Measurements from ENCODE around the gene PRR33.
"Not testable (repeated sequence)": the region's sequence is repeated elsewhere in the genome, so short reads cannot be mapped to it uniquely, and the experiment has no call there.

Gene PRR33

DNA sequence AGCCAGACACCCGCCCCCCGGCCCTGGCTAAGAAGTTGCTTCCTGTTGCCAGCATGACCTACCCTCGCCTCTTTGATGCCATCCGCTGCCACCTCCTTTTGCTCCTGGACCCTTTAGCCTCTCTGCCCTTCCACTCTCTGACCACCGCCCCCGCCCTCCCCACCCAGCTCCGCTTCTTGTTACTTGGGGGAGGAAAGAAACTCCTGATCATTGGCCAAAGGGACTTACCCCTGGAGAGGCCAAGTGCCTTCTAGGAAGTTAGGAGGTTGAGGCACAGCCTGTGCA, at the start of gene PRR33:
TSS of gene PRR33 (minus strand) at position 65 of the 285 bp plus-strand sequence. CDS start 1,311 bp downstream, outside the sequence.
- DNase-seq (ENCODE audit: low spot score) = no peak

DNA sequence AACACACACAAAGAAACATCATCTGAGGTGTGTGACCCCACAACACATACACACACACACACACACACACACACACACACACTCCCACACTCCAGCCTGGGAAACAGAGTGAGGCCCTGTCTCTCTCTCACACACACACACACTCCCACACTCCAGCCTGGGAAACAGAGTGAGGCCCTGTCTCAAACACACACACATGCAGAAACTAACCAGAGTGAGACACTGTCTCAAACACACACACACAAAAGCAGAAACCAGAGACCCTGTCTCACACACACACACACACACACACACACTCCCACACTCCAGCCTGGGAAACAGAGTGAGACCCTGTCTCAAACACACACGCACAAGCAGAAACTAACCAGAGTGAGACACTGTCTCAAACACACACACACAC, 48.1 kb upstream of the PRR33 start:
- not testable (repeated sequence) for DNase-seq (ENCODE audit: low spot score)

DNA sequence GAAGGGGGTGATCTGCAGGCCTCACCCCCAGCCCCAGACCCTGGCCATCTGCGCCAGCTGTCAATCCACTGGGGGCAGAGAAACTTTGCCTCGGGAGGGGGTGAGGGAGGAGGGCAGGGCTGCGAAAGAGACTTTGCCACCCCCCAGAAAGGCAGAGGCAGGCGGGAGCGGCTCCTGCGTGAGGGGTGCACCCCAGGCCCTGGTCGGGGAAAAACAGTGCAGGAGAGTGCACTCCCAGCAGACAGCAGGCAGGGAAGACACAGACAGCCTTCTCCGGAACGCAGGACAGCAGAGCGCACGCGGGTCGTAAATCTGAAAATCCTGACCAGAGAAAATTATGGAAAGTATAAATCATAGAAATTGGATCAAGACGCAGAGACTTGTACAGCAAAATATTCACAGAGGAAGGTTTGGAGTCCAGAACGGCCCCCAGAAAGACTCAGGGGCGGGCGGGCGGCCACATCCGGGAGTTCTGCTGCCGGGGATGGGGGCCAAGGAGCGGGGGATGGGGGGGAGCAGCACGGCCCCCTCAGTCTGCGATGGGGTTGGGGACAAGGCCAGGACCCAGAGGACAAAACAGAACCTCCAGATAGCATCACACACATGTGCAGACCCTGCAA, 47.4 kb upstream of the PRR33 start:
- DNase-seq (ENCODE audit: low spot score) = no peak

DNA sequence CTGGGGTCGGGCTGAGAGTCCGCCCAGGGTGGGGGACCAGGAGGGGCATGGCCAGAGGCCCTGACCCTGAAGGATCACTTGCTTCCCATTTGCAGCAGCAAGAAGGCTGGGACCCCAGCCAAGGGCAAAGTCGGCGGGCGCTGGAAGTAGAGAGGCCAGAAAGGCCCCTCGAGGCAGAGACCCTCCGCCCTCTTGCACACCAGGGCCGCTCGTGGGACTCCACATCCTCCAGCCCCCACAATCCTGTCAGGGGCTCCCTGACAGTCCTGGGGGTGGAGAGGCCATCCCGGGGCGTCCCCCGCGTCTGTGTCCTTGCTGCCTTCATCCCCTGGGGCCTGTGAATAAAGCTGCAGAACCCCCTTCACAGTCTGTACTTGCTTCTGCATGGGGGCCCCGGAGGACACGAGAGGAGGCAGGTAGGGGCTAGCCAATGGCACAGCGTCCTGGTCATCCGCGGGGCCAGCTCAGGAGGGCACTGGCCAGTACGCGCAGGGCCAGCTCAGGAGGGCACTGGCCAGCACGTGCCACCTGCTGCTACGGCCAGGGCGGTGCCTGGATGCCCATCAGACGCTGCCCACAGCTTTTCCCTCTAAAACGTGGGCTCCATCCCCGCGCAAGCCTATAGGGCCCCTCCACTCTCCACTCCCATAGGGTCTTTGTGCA, 46.8 kb upstream of the PRR33 start:
- DNase-seq (ENCODE audit: low spot score) = no peak

DNA sequence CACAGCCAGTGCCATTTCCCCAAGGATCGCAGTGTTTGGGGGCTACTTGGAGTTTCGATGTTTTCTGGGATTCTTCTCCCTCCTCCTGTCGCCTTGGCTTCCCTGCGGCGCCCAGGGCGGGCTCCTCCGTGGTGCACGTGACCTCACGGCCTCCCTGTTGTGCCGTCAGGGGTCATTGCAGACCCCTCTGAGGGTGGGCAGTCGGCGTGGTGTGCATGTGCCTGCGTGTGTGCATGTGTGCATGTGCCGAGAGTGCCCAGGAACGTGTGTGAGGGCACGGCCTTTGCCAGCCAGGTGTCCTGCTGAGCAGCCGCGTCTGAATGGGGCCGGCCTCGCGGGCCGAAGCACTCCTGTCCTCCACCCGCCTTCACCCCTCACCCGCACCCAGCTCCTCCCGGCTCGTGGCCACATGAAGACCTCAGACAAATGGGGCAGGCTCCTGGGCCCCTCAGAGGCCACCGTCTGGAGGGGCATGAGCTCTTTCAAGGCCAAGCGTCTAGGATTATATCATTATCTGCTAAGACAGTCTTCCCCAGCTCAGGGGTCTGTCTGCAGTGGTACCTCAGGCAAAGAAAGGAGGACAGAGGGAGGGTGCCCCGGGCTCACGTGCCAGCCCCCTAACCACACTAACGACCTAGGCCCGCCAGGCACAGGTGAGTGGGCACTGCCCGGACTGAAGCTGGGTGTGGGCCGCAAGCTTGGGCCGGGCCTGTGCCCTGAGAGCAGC, 46.1 kb upstream of the PRR33 start:
- DNase-seq (ENCODE audit: low spot score) = no peak

DNA sequence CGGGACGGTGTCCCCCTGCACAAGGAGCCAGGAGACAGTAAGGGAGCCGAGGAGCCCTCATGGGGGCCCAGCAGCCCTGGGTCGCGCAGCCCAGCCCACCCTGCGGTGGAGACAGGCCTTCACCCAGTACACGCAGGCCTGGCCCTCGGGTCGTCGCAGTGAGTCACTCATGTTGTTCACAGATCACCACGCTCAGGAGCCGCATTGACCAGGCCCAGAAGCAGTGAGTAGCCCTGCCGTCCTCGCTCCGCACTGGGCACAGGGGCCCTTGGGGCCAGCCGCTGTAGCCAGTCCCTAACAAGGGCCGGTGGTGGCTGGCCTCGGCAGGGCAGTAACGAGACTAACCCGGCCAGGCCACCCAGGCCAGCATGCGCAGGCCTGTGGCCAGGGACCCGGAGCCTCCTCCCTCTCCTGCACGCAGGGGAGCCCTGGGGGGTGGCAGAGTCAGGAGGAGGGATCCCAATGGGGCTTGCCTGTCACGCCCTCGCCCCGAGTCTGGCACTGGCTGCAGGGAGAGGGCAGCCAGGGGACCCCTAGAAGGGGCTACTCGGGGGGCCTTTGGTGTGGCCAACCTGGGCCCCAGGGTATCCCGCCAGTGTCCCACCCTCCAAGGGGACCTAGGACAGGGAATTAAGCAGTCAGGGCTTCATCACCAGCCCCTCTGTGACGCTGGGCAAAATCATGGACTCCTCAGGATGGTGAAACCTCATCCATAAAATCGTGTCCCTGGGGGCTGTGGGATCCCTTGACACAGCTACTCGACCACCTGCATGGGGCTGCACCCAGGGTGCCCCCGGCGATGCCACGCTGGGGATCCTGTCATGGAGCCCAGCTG, 45.3 kb upstream of the PRR33 start:
- no peak for DNase-seq (ENCODE audit: low spot score)

DNA sequence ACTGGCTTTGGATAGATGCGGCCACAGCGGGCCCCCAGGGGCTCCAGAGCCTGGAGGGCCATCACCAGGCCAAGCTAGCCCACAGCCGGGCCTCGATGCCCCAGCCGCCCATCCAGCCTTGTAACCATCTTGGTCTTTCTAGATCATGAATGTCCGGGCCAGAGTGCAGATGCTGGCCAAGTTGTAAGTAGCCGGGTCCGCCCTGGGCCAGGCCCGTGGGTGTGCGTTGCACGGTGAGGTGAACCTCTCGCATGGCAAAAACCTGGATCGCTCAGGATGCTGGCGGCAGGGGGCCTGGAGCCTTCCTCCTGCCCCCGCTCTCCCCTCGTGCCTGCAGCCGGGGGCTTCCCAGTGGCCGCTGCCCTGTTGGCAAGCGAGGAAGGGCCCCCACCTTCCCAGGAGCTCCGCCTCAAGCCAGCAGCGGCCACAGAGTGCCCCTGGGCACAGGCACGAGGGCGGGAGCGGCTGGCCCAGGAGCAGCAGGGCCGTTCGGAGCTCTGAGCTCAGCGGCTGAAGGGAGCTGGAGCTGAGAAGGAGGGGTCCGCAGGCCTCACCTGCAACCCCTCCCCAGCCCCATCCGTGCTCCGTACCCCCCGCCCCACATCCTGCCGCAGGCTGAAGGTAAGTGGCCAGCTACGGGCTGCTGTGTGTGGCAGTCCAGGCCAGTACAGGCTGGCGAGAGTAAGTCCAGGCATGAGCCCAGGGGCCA, 44.5 kb upstream of the PRR33 start:
- no peak for DNase-seq (ENCODE audit: low spot score)

DNA sequence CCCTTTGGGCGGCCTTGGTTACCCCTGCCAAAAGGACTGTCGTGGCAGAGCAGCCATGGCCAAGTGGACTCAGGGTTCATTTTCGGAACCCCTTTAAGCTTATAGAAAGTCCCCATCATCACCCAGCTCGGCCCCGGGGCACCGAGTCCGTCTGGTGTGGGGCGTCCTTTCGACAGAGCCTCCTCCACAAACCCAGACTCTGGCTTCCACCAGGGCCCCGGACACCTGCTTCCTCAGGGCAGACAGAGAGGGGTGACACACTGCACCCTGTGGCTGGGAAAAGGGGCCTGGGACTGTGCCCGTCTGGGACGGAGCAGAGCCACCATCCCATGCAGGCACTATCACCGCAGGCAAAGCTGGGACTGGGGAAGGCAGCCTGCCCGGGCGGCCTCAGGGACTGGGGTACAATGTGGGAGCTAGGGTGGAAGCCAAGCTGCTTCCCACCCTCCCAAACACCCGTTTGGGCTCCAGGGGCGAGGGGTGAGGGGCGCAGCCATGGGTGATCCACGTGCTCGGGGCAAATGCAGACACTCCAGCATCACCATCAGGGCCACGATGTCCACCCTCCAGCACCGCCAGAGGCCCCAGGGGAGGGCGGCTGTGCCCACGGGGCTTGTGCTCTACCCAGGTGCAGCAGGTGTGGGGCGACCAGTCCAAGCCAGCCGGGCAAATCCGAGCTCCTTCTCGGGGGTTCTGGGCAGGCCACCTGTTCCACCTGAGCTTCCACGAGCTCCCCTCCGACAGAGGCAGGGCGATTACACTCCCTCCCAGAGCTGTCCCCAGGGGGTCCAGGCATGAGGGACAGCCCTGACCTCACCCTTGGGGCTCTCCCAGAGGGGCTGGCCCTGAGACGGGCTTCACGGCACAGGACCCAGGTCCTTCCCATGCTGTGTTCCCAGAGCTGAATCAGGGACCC, 43.7 kb upstream of the PRR33 start:
- no peak for DNase-seq (ENCODE audit: low spot score)

DNA sequence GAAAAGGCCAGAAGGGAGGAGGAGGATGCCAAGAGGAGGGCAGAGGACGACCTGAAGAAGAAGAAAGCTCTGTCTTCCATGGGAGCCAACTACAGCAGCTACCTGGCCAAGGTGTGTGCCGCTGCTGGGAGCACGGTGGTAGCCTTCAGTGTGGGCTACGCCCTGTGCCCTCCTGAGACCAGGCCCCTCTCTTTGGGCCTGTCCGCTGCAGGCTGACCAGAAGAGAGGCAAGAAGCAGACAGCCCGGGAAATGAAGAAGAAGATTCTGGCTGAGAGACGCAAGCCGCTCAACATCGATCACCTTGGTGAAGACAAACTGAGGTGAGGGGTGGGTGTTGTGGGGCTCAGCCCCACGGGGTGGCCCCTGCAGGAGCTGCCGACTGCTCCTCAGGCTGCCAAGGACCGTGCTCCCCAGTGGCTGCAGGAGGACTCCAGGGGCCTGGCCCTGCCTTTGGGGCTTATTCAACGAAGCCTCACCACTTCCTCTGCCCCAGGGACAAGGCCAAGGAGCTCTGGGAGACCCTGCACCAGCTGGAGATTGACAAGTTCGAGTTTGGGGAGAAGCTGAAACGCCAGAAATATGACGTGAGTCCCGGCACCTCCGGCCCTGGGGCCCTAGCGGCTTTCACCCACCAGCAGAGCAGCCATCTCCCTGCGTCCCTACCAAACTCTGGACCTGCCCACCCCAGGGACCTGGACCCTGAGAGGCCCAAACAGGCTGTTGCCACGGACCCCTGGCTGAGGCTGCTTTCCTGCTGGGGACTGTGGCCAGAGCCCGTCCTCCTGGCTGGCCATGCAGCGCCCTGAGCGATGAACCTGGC, 42.9 kb upstream of the PRR33 start:
- DNase-seq (ENCODE audit: low spot score) = no peak

DNA sequence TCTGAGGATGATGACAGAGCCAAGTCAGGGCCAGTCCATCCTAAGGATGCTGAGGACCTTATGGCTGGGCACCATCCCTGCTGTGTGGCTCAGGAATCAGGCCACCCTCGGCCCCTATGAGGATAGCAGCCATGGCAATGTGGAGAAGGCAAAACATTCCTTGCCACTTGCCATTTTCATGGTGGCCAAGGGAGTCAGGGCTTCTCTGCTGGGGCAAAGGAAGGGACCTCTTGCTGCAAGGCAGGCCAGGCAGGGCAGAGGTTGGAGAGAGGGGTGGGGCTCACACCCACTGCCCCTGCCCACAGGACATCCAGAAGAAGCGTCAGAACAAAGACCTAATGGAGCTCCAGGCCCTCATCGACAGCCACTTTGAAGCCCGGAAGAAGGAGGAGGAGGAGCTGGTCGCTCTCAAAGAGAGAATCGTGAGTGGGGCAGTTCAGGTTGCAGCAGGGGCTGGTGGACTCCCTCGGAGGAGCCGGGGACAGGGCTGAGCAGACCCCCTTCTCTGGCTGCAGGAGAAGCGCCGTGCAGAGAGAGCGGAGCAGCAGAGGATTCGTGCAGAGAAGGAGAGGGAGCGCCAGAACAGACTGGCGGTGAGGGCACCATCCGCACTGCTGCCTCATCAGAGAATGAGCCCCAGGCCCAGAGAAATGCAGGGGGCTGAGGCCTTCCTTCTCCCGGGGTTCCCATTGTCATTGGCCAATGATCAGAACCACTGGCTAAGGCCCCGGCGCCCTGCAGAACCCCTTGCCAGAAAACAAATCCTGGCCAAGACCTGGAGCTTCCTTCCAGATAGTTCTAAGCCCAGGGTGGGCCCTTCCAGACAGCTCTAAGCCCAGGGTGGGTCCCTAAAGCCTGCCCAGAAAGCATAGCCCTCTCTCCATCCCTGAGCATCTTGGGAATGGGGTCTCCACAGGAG, 42.0 kb upstream of the PRR33 start:
- DNase-seq (ENCODE audit: low spot score) = no peak

DNA sequence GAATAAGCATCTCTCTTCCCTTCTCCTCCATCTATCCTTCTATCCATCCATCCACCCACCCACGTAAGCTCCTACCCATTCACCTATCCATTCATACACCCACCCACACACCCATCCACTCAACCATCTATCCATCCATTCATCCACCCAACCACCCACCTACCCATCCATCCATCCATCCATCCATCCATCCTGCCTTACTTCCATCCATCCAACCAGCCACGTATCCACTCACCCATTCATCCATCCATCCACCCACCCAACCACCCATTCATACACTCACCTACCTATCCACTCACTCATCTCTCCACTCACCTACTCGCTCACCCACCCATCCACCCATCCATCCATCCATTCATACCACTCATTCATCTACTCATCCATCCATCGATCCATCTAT, 41.0 kb upstream of the PRR33 start:
- no peak for DNase-seq (ENCODE audit: low spot score)

DNA sequence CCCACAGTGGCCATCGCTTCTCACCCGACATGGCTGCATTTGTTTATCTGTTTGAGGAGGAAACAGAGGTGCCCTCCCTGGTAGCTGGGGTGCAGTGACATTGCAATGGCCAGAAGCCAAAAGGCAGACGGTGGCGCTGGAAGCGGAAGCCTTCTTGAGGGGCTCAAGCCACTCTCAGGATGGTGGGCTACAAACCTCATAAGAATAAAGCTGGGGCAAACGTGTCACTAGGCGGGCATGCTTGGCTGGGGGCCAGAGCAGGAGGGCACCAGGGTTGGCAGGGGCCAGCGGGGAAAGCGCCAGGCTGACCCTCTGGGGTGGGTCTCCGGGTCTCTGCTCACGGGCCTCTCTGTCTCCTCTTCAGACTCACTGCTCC, 40.4 kb upstream of the PRR33 start:
- no peak for DNase-seq (ENCODE audit: low spot score)

DNA sequence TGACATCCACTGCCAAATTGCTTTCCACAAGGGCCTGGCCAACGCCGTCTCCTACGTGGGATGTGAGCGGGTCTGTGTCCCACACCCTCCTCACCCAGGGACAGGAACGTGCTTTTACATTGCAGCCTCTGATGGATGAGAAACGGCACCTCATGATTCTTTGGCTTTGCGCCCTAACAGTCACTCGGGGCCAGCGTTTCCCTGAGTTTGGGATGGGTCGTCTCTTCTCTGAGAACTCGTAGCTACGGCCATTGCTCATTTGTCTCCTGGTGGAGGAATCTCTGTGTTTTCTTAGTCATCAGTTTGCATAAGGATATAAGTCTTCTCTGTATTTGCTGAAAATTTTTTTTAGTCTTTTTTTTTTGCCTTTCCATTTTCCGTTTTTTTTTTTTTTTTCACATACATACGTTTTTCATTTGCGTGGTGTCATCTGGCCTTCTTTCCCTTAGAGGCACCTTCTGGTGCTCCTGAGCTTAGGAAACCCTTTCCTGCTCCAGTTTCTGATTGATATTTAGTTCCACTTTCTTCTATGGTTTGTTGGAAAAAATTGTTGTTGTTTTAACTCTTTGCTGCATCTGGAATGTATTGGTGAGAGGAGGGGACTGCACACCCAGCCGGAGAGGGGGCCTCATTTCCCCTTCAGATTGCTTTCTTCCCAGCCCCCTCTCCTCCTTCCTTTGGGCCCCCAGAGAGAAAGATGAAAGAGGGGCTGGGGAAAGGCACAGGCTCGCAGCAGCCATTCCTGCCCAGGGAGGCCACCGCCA, 39.8 kb upstream of the PRR33 start:
- no peak for DNase-seq (ENCODE audit: low spot score)

DNA sequence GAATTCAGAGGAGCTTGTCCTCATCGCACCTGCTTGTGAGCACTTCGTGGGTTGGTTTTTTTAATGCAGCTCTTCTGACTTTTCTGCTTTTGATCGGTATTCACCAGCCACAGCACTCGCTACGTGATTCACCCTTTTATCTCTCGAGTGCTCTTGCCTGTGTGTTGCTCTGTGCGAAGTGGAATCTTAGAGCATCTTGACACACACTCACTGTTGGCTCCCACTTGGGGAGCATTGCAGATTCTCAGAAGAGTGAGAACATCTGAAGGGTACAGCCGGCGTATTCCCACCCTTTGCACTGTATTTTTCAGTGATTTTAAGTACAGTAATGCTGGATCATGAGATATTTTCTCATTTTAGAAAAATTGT, 38.8 kb upstream of the PRR33 start:
- DNase-seq (ENCODE audit: low spot score) = no peak

DNA sequence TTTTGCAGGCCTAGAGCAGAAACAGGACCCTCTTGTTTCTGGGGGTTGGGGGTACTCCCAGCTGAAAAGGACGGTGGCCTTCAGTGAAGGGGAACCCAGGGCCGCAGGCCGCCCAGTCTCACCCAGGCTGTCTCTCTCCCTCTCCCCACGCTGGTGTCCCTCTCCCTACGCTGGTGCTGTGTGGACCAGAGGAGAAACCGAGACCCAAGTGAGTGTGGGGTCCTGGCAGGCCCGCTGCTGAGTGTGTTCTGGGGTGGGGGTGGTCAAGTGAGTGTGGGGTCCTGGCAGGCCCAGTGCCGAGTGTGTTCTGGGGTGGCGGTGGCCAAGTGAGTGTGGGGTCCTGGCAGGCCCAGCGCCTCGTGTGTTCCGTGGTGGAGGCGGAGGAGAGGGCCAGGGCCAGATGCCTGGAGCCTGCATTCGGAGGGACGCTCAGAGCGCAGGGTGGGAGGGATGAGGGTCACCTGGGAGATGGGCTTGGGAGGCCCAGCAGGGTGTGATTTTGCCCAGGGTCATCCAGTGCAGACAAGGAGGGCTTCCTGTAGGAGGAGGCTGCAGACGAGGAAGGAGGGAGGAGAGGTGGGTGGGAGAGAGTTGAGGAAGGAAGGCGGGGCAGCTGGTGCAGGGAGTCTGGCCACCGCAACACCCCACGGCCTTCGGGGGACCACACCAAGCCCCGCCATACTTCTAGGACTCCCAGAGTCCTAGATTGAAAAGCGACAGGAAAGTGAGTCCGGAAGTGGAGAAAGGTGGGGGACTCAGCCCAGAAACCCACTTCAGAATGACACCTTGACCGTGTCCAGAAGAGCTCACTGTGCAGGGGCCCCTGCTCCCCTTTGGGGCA, 38.1 kb upstream of the PRR33 start:
- DNase-seq (ENCODE audit: low spot score) = no peak

DNA sequence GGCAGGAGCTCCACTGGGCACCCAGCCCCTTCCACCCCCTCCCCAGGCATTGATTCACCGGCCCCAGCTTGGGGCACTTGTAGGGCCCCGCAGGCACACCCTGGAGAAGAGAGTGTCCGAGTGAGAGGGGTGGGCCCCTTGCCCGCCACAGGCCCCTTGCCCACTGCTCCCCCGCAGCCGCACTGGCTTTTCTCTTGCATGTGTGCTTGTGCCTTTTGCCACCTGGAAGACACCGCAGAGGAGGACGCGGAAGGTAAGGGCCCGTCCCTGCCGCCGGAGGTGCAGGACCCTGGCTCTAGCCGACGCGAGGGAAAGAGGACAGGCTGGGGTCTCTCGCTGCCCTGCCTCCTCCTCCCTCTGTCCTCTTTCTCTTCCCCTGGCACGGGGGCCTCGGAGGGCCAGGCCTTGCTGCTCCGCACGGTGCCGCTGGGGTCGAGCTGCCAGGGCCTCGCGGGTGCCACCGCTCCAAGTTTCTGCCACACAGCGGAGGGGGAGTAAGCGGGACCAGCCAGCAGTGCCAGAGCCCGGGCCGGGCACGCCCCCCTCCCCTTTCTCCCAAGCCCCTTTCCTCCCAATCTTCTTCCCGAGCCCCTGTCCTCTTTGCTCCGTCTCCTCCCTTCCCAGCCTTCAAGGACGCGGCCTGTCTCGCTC, 37.3 kb upstream of the PRR33 start:
- no peak for DNase-seq (ENCODE audit: low spot score)

DNA sequence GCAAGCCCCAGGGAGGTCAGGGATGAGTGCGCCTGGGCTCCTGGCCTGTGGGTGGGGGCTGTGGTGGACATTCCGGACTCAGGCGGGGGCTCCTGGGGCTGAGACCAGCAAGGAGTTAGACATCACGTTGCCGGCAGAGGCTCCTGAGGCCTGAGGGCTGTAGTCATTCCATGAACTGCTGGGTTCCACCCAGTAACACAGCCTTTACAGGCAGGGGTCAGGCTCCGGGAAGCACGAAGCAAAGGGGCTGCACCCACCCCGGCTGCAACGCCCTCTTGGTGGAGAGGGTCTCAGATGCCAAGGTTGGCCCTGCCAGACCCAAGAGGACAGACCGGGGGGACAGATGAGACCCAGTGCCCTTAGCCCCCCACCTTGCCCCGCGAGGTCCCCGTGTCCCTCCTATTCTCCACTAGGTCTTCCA, 36.8 kb upstream of the PRR33 start:
- DNase-seq (ENCODE audit: low spot score) = no peak

Measured in CD4-positive, alpha-beta T cell treated with Interleukin-2 at 100 ng/mL for 4 hours (primary cell).